GM10266 (cell line): ENCODE data around the gene OBSCN.

ENCODE experiments used
- DNase-seq: peaks from one replicate; pipeline ENCODE4 v3.0.0; 2012; ENCODE audit errors: extremely low spot score
- CTCF ChIP-seq: IDR thresholded peaks from 2 replicates; pipeline ENCODE4 v1.5.1; 2012; ENCODE audit warnings: mild to moderate bottlenecking, low read depth; ENCODE audit not compliant: control insufficient read depth, insufficient read depth; ENCODE audit errors: missing control alignments

Gene OBSCN

GRCh38 chr1:228213917-228214808, 6.3 kb downstream of the OBSCN start:
- TF ChIP-seq CTCF, result no peak
- DNase-seq, result no peak

- no peak for TF ChIP-seq CTCF
- DNase-seq, result no peak
Measured at GRCh38 chr1:228214921-228215662, 7.2 kb downstream of the OBSCN start.

- no peak for TF ChIP-seq CTCF
- no peak for DNase-seq
Measured at GRCh38 chr1:228215663-228216116, 7.8 kb downstream of the OBSCN start.

- DNase-seq, result no peak
- TF ChIP-seq CTCF, result no peak
Measured at GRCh38 chr1:228216371-228217320, 8.8 kb downstream of the OBSCN start.

- no peak for DNase-seq
- TF ChIP-seq CTCF, result no peak
Measured at GRCh38 chr1:228217551-228218344, 9.9 kb downstream of the OBSCN start.

GRCh38 chr1:228218513-228219244, 10.8 kb downstream of the OBSCN start:
- TF ChIP-seq CTCF, result no peak
- no peak for DNase-seq
